ENCODE measurements around the gene CYP2A13. TPM values are rescaled to one million over a fixed set of nuclear protein-coding genes. Genes with fewer than 3 reads are reported as not detected.
"Not testable (repeated sequence)": the region's sequence is repeated elsewhere in the genome, so short reads cannot be mapped to it uniquely, and the experiment has no call there.

CYP2A13 gene
- total and polyA plus RNA-seq, 2 experiments from 2014 or later = not detected

DNA sequence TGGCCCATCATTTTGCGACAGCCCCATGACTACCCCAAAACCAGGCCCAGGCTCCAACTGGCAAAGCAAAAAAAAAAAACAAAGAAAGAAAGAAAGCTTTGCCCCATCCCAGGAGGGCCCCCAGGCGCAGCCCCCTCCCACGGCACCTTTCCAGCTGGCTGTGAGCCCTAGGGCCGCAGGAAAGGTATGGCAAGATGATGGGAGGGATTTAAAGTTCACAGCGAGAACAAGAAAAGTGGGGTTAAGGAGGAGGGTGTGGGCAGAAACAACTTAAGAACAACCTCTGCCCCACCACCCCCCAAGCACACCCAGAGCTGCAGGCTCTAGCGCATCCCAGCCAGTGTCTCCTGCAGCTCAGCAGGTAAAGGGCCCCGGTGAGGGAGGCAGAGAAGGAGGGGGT is 25.9 kb downstream of the CYP2A13 start, which contains the start of gene CYP2F1:
TSS of gene CYP2F1 (plus strand) at position 301 of the 400 bp plus-strand sequence. CDS start 1,757 bp downstream, outside the sequence.
- 24 to 32% methylated on average over 7 of the region's 7 CpGs for WGBS, 2 experiments (ENCODE audit: low coverage in 1 of 2, low lambda C conversion rate in 2 of 2, missing lambda C conversion rate in 2 of 2)
- no peak for DNase-seq
- peaks cover 23% of the 10 kb centered on the region; the same call in 1 of the 2 replicates for H3K27me3 ChIP-seq (replicated peaks; ENCODE audit: insufficient read depth)
- no peaks in the 10 kb centered on the region for H3K79me2 ChIP-seq (ENCODE audit: insufficient read depth)
- TF ChIP-seq EZH2 (IDR thresholded peaks at IDR 0.05; ENCODE audit: insufficient read depth, poor library complexity, severe bottlenecking) (no peak), EZH2phosphoT487 (IDR thresholded peaks at IDR 0.05; ENCODE audit: insufficient read depth, low read depth) (no peak)
- no peak within 1 kb of the TSS for H3K27ac ChIP-seq
- no peaks in the 10 kb centered on the region for H3K4me1 ChIP-seq (ENCODE audit: insufficient read depth)
- H3K9ac ChIP-seq = no peak within 1 kb of the TSS
- H3K36me3 ChIP-seq (ENCODE audit: low read depth) = no peaks in the 10 kb centered on the region
- no peak within 1 kb of the TSS for H3K4me3 ChIP-seq
- no peaks in the 10 kb centered on the region for H3K9me3 ChIP-seq (ENCODE audit: low read depth)
- in situ Hi-C loops (cut with MboI) = no loop called here
- H3F3A ChIP-seq (ENCODE audit: insufficient read depth) = no peaks in the 10 kb centered on the region
- no peak within 1 kb of the TSS for H2AFZ ChIP-seq
- no peaks in the 10 kb centered on the region for H3K9me2 ChIP-seq (ENCODE audit: insufficient read depth)
- no peak within 1 kb of the TSS for H3K4me2 ChIP-seq (ENCODE audit: unreplicated experiment)
- no peaks in the 10 kb centered on the region for H4K20me1 ChIP-seq (ENCODE audit: insufficient read depth)

DNA sequence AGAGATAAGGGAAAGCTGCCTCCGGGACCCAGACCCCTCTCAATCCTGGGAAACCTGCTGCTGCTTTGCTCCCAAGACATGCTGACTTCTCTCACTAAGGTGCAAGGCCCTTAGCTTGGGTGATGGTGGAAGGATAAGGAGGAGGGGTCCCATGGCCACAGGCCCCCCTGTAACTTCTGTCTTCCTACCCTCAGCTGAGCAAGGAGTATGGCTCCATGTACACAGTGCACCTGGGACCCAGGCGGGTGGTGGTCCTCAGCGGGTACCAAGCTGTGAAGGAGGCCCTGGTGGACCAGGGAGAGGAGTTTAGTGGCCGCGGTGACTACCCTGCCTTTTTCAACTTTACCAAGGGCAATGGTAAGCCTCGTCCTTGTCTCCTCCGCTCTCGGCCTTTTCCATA is 28.0 kb downstream of the CYP2A13 start:
- no peaks in the 10 kb centered on the region for H3K36me3 ChIP-seq (ENCODE audit: low read depth)
- peaks cover 18% of the 10 kb centered on the region; the same call in 1 of the 2 replicates for H3K27me3 ChIP-seq (replicated peaks; ENCODE audit: insufficient read depth)
- no peaks in the 10 kb centered on the region for H3K79me2 ChIP-seq (ENCODE audit: insufficient read depth)
- H2AFZ ChIP-seq = no peak overlapping the region
- H4K20me1 ChIP-seq (ENCODE audit: insufficient read depth) = no peaks in the 10 kb centered on the region
- no peak overlapping the region for H3K27ac ChIP-seq
- no peak overlapping the region for H3K4me2 ChIP-seq (ENCODE audit: unreplicated experiment)
- no peaks in the 10 kb centered on the region for H3K9me3 ChIP-seq (ENCODE audit: low read depth)
- H3K4me3 ChIP-seq = no peak overlapping the region
- no peaks in the 10 kb centered on the region for H3K4me1 ChIP-seq (ENCODE audit: insufficient read depth)
- in situ Hi-C loops (cut with MboI) = no loop called here
- no peaks in the 10 kb centered on the region for H3K9me2 ChIP-seq (ENCODE audit: insufficient read depth)
- TF ChIP-seq EZH2 (IDR thresholded peaks at IDR 0.05; ENCODE audit: insufficient read depth, poor library complexity, severe bottlenecking) = no peak
- no peak for TF ChIP-seq EZH2phosphoT487 (IDR thresholded peaks at IDR 0.05; ENCODE audit: insufficient read depth, low read depth)
- 34 to 43% methylated on average over 8 of the region's 8 CpGs for WGBS, 2 experiments (ENCODE audit: low coverage in 1 of 2, low lambda C conversion rate in 2 of 2, missing lambda C conversion rate in 2 of 2)
- no peak for DNase-seq
- H3F3A ChIP-seq (ENCODE audit: insufficient read depth) = no peaks in the 10 kb centered on the region
- no peak overlapping the region for H3K9ac ChIP-seq

DNA sequence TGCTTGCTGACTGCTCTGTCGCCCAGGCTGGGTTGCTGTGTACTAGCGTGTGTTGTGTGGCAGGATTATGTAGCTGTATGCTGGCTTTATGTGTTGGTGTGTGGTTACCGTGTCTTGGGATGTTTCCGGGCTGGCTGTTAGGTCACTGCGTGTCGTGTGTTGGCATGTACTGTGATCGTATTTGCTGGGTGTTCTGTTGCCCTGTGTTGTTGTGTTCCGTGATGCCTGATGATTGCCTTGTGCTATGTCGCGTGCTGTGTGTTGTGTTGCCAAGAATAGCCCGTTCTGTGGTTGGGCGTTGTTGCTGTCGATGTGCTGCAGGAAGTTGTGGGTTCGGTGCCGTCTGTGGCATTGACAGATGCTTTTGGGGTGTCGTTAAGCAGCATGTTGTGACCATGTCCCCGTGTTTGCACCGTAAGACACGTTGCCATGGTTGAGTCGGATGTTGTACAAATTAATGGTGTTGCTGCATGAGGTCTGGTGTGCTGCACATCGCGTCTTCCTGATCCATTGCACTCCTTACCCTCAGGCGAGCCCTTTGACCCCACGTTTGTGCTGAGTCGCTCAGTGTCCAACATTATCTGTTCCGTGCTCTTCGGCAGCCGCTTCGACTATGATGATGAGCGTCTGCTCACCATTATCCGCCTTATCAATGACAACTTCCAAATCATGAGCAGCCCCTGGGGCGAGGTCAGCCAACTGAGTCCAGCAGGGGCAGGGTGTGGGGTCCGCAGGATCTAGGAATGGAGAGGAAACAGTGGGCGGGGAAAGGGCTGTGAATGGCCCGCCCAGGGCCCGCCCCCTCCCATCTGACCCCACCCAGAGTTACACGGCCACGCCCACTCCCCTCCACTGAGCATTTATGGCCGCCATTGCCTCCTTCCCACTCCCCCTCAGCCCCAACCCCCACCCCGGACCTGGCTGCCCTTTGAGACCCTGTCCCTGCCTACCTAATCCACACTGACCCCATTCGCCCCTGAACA is 33.0 kb downstream of the CYP2A13 start:
- H3K4me3 ChIP-seq; H3K79me2 ChIP-seq (ENCODE audit: insufficient read depth); H4K20me1 ChIP-seq (ENCODE audit: insufficient read depth); H2AFZ ChIP-seq; H3K9me3 ChIP-seq (ENCODE audit: low read depth); H3K27ac ChIP-seq; H3K4me1 ChIP-seq (ENCODE audit: insufficient read depth); in situ Hi-C loops (cut with MboI); H3K9ac ChIP-seq; H3K36me3 ChIP-seq (ENCODE audit: low read depth); H3F3A ChIP-seq (ENCODE audit: insufficient read depth); H3K9me2 ChIP-seq (ENCODE audit: insufficient read depth); H3K27me3 ChIP-seq (replicated peaks; ENCODE audit: insufficient read depth); H3K4me2 ChIP-seq (ENCODE audit: unreplicated experiment); DNase-seq: not testable (repeated sequence)
- WGBS, 2 experiments (ENCODE audit: low coverage in 1 of 2, low lambda C conversion rate in 2 of 2, missing lambda C conversion rate in 2 of 2) = 70 to 71% methylated on average over 31 to 38 of the region's 41 CpGs

DNA sequence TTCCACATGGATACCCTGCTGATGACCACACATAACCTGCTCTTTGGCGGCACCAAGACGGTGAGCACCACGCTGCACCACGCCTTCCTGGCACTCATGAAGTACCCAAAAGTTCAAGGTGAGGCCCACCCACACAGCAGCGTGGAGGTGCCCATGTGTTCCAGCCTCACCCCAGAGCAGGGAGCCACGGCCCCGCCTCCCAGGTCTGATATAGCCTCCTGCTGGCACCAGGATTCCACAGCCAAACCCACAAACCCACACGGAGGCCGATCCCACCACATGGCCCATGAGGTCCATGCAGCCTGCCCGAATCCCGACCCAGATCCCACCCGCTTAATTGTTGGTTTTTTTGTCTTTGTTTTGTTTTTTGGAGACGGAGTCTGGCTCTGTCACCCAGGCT is 34.6 kb downstream of the CYP2A13 start:
- DNase-seq; H2AFZ ChIP-seq; H3K9me3 ChIP-seq (ENCODE audit: low read depth); H4K20me1 ChIP-seq (ENCODE audit: insufficient read depth); H3K36me3 ChIP-seq (ENCODE audit: low read depth); H3K9me2 ChIP-seq (ENCODE audit: insufficient read depth); H3K9ac ChIP-seq; H3K4me2 ChIP-seq (ENCODE audit: unreplicated experiment); in situ Hi-C loops (cut with MboI); H3K79me2 ChIP-seq (ENCODE audit: insufficient read depth); H3K27me3 ChIP-seq (replicated peaks; ENCODE audit: insufficient read depth); H3K4me1 ChIP-seq (ENCODE audit: insufficient read depth); H3F3A ChIP-seq (ENCODE audit: insufficient read depth); H3K27ac ChIP-seq; H3K4me3 ChIP-seq: not testable (repeated sequence)
- WGBS, 2 experiments (ENCODE audit: low coverage in 1 of 2, low lambda C conversion rate in 2 of 2, missing lambda C conversion rate in 2 of 2) = 69 to 75% methylated on average over 13 of the region's 13 CpGs
